Activated CD4-positive, alpha-beta T cell treated with anti-CD3 and anti-CD28 coated beads, Interleukin-2, amount 10 ng/mL, durations not matched to agents 7 days and 5 days (primary cell): ENCODE measurements around the gene HCRTR1. TPM values are rescaled to one million over a fixed set of nuclear protein-coding genes. Genes with fewer than 3 reads are reported as not detected.
A peak's percentile ranks its signal among the peaks of the same experiment; 100 is the strongest.

Experiments
- CTCF ChIA-PET: fragments of 350-600 bp; sonication (Branson Sonifier 250); formaldehyde crosslinking; loops from one replicate; lab custom pipeline; 2021; ENCODE audit warnings: antibody characterized with exemption; lab: Charles Lee
- POLR2A ChIA-PET: fragments of 350-600 bp; sonication (Branson Sonifier 250); formaldehyde crosslinking; loops from one replicate; lab custom pipeline; 2021; ENCODE audit warnings: antibody characterized with exemption; lab: Charles Lee
- DNase-seq: peaks from one replicate; pipeline ENCODE4 v3.0.0-alpha.2; 2020
- H3K27ac Mint-ChIP-seq: one replicate; pipeline ENCODE4 v1.8.0; 2021; ENCODE audit warnings: mild to moderate bottlenecking, moderate library complexity, mixed read lengths
- H3K27me3 Mint-ChIP-seq: one replicate; pipeline ENCODE4 v1.8.0; 2021; ENCODE audit warnings: mixed read lengths
- H3K36me3 Mint-ChIP-seq: one replicate; pipeline ENCODE4 v1.8.0; 2021; ENCODE audit warnings: low read depth, mixed read lengths
- H3K4me1 Mint-ChIP-seq: one replicate; pipeline ENCODE4 v1.8.0; 2021; ENCODE audit warnings: mixed read lengths
- H3K4me3 Mint-ChIP-seq: one replicate; pipeline ENCODE4 v1.8.0; 2021; ENCODE audit warnings: mild to moderate bottlenecking, moderate library complexity, mixed read lengths
- H3K9me3 Mint-ChIP-seq: one replicate; pipeline ENCODE4 v1.8.0; 2021; ENCODE audit warnings: mixed read lengths
- total RNA-seq, 2 experiments: library from RNA; stranded (reverse); gene quantifications; one replicate each; pipeline ENCODE4 v1.2.3, GENCODE V29; 2021

HCRTR1 gene
- total RNA-seq, 2 experiments from 2014 or later = not detected

GRCh38 chr1:31667065-31667785, 49.7 kb downstream of the HCRTR1 start:
- H3K9me3 Mint-ChIP-seq = no peaks in the 10 kb centered on the region
- CTCF ChIA-PET = interaction anchor here (1.9 kb wide), 1 partner anchor 122 kb away, joined by 10 read pairs; no protein-coding TSS in a partner anchor
- no peak overlapping the region for H3K27ac Mint-ChIP-seq
- H3K4me3 Mint-ChIP-seq = no peak overlapping the region
- POLR2A ChIA-PET = no interaction called here
- peaks cover 18% of the 10 kb centered on the region for H3K27me3 Mint-ChIP-seq
- no peaks in the 10 kb centered on the region for H3K36me3 Mint-ChIP-seq
- peaks cover 5% of the 10 kb centered on the region for H3K4me1 Mint-ChIP-seq
- DNase-seq = no peak

GRCh38 chr1:31668303-31668883, 50.9 kb downstream of the HCRTR1 start:
- no peaks in the 10 kb centered on the region for H3K36me3 Mint-ChIP-seq
- no peaks in the 10 kb centered on the region for H3K9me3 Mint-ChIP-seq
- H3K27me3 Mint-ChIP-seq = peaks cover 18% of the 10 kb centered on the region
- no peak overlapping the region for H3K27ac Mint-ChIP-seq
- CTCF ChIA-PET = no interaction called here
- POLR2A ChIA-PET = no interaction called here
- no peak overlapping the region for H3K4me3 Mint-ChIP-seq
- DNase-seq = no peak
- peaks cover 5% of the 10 kb centered on the region for H3K4me1 Mint-ChIP-seq

- H3K4me3 Mint-ChIP-seq = no peak overlapping the region
Measured at GRCh38 chr1:31669433-31669785, 51.9 kb downstream of the HCRTR1 start.

GRCh38 chr1:31669786-31670592, 52.5 kb downstream of the HCRTR1 start:
- Mint-ChIP-seq H3K4me1 (peaks cover 5% of the 10 kb centered on the region), H3K36me3 (no peaks in the 10 kb centered on the region), H3K9me3 (no peaks in the 10 kb centered on the region), H3K27ac (no peak overlapping the region), H3K27me3 (peaks cover 18% of the 10 kb centered on the region), H3K4me3 (no peak overlapping the region)
- DNase-seq = peak; percentile 11
- ChIA-PET POLR2A (no interaction called here), CTCF (interaction anchor here (0.6 to 3.3 kb wide), 5 partner anchors 9 to 600 kb away, joined by 3 to 11 read pairs (median 3); no protein-coding TSS in a partner anchor)

More at GRCh38 chr1:31669433-31669785, 51.9 kb downstream of the HCRTR1 start:
- no peak overlapping the region for H3K27ac Mint-ChIP-seq
- DNase-seq = no peak
- peaks cover 5% of the 10 kb centered on the region for H3K4me1 Mint-ChIP-seq
- ChIA-PET POLR2A (no interaction called here), CTCF (interaction anchor here (1.2 to 3.3 kb wide), 2 partner anchors 9 to 120 kb away, joined by 3 to 11 read pairs; no protein-coding TSS in a partner anchor)
- peaks cover 18% of the 10 kb centered on the region for H3K27me3 Mint-ChIP-seq
- H3K9me3 Mint-ChIP-seq = no peaks in the 10 kb centered on the region
- H3K36me3 Mint-ChIP-seq = no peaks in the 10 kb centered on the region

GRCh38 chr1:31670593-31670964, 53.1 kb downstream of the HCRTR1 start:
- CTCF ChIA-PET = interaction anchor here (1.0 to 3.3 kb wide), 3 partner anchors 9 to 118 kb away, joined by 3 to 11 read pairs (median 4); no protein-coding TSS in a partner anchor
- no peak overlapping the region for H3K4me3 Mint-ChIP-seq
- no peaks in the 10 kb centered on the region for H3K36me3 Mint-ChIP-seq
- peaks cover 18% of the 10 kb centered on the region for H3K27me3 Mint-ChIP-seq
- no peak overlapping the region for H3K27ac Mint-ChIP-seq
- no peak for DNase-seq
- POLR2A ChIA-PET = no interaction called here
- H3K4me1 Mint-ChIP-seq = peaks cover 5% of the 10 kb centered on the region
- H3K9me3 Mint-ChIP-seq = no peaks in the 10 kb centered on the region

- Mint-ChIP-seq H3K27ac (no peak overlapping the region), H3K4me3 (no peak overlapping the region), H3K4me1 (peaks cover 5% of the 10 kb centered on the region), H3K36me3 (no peaks in the 10 kb centered on the region), H3K27me3 (peaks cover 18% of the 10 kb centered on the region), H3K9me3 (no peaks in the 10 kb centered on the region)
- ChIA-PET POLR2A (no interaction called here), CTCF (interaction anchor here (3.3 kb wide), 1 partner anchor 118 kb away, joined by 11 read pairs; no protein-coding TSS in a partner anchor)
- DNase-seq = no peak
Measured at GRCh38 chr1:31671147-31671546, 53.7 kb downstream of the HCRTR1 start.

GRCh38 chr1:31671561-31672201, 54.2 kb downstream of the HCRTR1 start:
- Mint-ChIP-seq H3K27me3 (peaks cover 18% of the 10 kb centered on the region), H3K9me3 (no peaks in the 10 kb centered on the region)

GRCh38 chr1:31672986-31673385, 55.5 kb downstream of the HCRTR1 start:
- H3K36me3 Mint-ChIP-seq = no peaks in the 10 kb centered on the region
- no peaks in the 10 kb centered on the region for H3K9me3 Mint-ChIP-seq
- CTCF ChIA-PET = interaction anchor here (1.5 kb wide), 1 partner anchor 39 kb away, joined by 4 read pairs; no protein-coding TSS in a partner anchor
- H3K27ac Mint-ChIP-seq = no peak overlapping the region
- no peak overlapping the region for H3K4me3 Mint-ChIP-seq
- DNase-seq = no peak
- POLR2A ChIA-PET = no interaction called here
- H3K4me1 Mint-ChIP-seq = peaks cover 5% of the 10 kb centered on the region
- peaks cover 18% of the 10 kb centered on the region for H3K27me3 Mint-ChIP-seq

More at GRCh38 chr1:31671561-31672201, 54.2 kb downstream of the HCRTR1 start:
- Mint-ChIP-seq H3K4me1 (peaks cover 5% of the 10 kb centered on the region), H3K36me3 (no peaks in the 10 kb centered on the region), H3K4me3 (no peak overlapping the region), H3K27ac (no peak overlapping the region)
- DNase-seq = no peak
- CTCF ChIA-PET = interaction anchor here (1.5 to 3.3 kb wide), 2 partner anchors 40 to 117 kb away, joined by 4 to 11 read pairs; no protein-coding TSS in a partner anchor
- POLR2A ChIA-PET = no interaction called here

- POLR2A ChIA-PET = no interaction called here
- CTCF ChIA-PET = no interaction called here
Measured at GRCh38 chr1:31673433-31673832, 55.9 kb downstream of the HCRTR1 start.

GRCh38 chr1:31674626-31675025, 57.1 kb downstream of the HCRTR1 start:
- peaks cover 14% of the 10 kb centered on the region for H3K27me3 Mint-ChIP-seq
- DNase-seq = no peak
- H3K36me3 Mint-ChIP-seq = no peaks in the 10 kb centered on the region
- no peaks in the 10 kb centered on the region for H3K9me3 Mint-ChIP-seq
- POLR2A ChIA-PET = no interaction called here
- no peak overlapping the region for H3K27ac Mint-ChIP-seq
- peaks cover 3% of the 10 kb centered on the region for H3K4me1 Mint-ChIP-seq
- no peak overlapping the region for H3K4me3 Mint-ChIP-seq
- CTCF ChIA-PET = interaction anchor here (0.5 to 0.7 kb wide), 2 partner anchors 15 to 30 kb away, joined by 3 read pairs; partner anchors contain the start of gene COL16A1

More at GRCh38 chr1:31673433-31673832, 55.9 kb downstream of the HCRTR1 start:
- DNase-seq = no peak
- Mint-ChIP-seq H3K4me1 (peaks cover 5% of the 10 kb centered on the region), H3K27ac (no peak overlapping the region), H3K36me3 (no peaks in the 10 kb centered on the region), H3K27me3 (peaks cover 18% of the 10 kb centered on the region), H3K4me3 (no peak overlapping the region), H3K9me3 (no peaks in the 10 kb centered on the region)

- Mint-ChIP-seq H3K36me3 (no peaks in the 10 kb centered on the region), H3K27ac (no peak overlapping the region), H3K4me1 (peaks cover 2% of the 10 kb centered on the region), H3K4me3 (no peak overlapping the region), H3K27me3 (peaks cover 9% of the 10 kb centered on the region), H3K9me3 (no peaks in the 10 kb centered on the region)
- POLR2A ChIA-PET = no interaction called here
- DNase-seq = no peak
- CTCF ChIA-PET = interaction anchor here (0.5 to 0.7 kb wide), 2 partner anchors 15 to 29 kb away, joined by 3 read pairs; partner anchors contain the start of gene COL16A1
Measured at GRCh38 chr1:31675161-31675560, 57.7 kb downstream of the HCRTR1 start.

- Mint-ChIP-seq H3K4me3 (no peak overlapping the region), H3K4me1 (no peaks in the 10 kb centered on the region), H3K27me3 (peaks cover 4% of the 10 kb centered on the region), H3K27ac (no peak overlapping the region), H3K9me3 (no peaks in the 10 kb centered on the region), H3K36me3 (no peaks in the 10 kb centered on the region)
- ChIA-PET POLR2A (no interaction called here), CTCF (no interaction called here)
- no peak for DNase-seq
Measured at GRCh38 chr1:31675756-31676155, 58.3 kb downstream of the HCRTR1 start.
